Choroid plexus epithelial cell (primary cell): Measurements from ENCODE around the gene PROX2.

Experiments
- DNase-seq: peaks from one replicate; pipeline ENCODE4 v3.0.0-alpha.2; 2010; ENCODE audit warnings: low read depth
- H3K4me3 ChIP-seq: 2 replicates; pipeline ENCODE4 v1.5.1; 2011; ENCODE audit warnings: low read depth, mild to moderate bottlenecking, control low read depth, low read length, moderate library complexity
- CTCF ChIP-seq: conservative IDR thresholded peaks from 2 replicates; pipeline ENCODE4 v1.5.1; 2011; ENCODE audit warnings: low read depth, mild to moderate bottlenecking, control low read depth, inconsistent platforms, low read length, moderate library complexity

PROX2 gene

GRCh38 chr14:74920281-74920680 is 44.3 kb upstream of the PROX2 start:
- DNase-seq = no peak
- TF ChIP-seq CTCF = no peak
- H3K4me3 ChIP-seq = no peak overlapping the region

DNA sequence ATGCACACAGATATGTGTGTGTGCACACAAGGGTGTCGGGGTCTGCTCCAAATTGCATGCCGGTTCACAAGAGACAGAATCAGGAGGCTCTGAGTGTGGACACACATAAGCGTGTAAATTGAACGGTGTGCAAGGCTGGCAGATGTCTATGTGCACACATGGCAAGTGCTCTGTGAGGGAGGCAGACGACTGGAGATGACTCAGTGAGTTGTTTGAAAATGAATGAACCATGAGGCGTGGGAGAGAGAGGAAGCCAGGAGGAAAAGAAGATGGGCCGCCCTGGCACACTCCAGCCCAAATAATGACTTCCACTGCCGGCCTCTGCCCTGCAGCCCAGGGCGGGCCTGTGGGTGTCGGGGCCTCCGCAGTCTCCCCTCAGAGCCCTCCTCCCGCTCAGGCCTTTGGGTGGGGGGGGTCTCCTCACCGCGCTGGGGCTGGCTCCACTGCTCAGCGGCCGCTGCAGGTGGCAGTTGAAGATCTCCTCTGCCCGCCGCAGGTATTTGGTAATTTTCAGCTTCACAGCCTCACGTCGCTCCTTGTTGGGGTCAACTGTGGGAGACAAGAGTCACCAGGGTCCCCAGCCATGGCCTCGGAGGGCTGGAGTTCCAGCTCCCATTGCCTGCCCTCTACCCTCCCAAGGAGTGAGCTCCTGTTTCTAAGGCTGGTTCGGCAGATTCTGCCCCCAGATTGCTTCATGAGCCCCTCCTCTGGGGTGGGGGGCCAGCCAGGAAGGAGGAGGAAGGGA is 43.6 kb upstream of the PROX2 start:
- H3K4me3 ChIP-seq = no peak overlapping the region
- DNase-seq = peak; percentile 19
- TF ChIP-seq CTCF = no peak

GRCh38 chr14:74918380-74918779 is 42.4 kb upstream of the PROX2 start:
- no peak for DNase-seq
- TF ChIP-seq CTCF = no peak
- no peak overlapping the region for H3K4me3 ChIP-seq

GRCh38 chr14:74917646-74918081 is 41.7 kb upstream of the PROX2 start:
- peak; percentile 50 for DNase-seq
- no peak for TF ChIP-seq CTCF
- no peak overlapping the region for H3K4me3 ChIP-seq

- TF ChIP-seq CTCF = no peak
- no peak for DNase-seq
Observed at GRCh38 chr14:74917178-74917543, 41.2 kb upstream of the PROX2 start.

GRCh38 chr14:74915826-74916225 is 39.9 kb upstream of the PROX2 start:
- no peak overlapping the region for H3K4me3 ChIP-seq
- TF ChIP-seq CTCF = no peak
- DNase-seq = no peak

More at GRCh38 chr14:74917178-74917543, 41.2 kb upstream of the PROX2 start:
- H3K4me3 ChIP-seq = no peak overlapping the region

GRCh38 chr14:74915426-74915825 is 39.5 kb upstream of the PROX2 start:
- no peak for TF ChIP-seq CTCF
- no peak overlapping the region for H3K4me3 ChIP-seq
- DNase-seq = no peak
